NB4 (cell line): ENCODE measurements around the gene NFE2L3.

Experiments
- CTCF ChIP-seq: IDR thresholded peaks from one replicate; pipeline ENCODE4 v1.5.1; 2012; ENCODE audit warnings: low read depth, low read length
- POLR2A ChIP-seq: IDR thresholded peaks from 2 replicates; pipeline ENCODE4 v1.6.1; 2011; ENCODE audit warnings: mild to moderate bottlenecking; ENCODE audit not compliant: insufficient read length; ENCODE audit errors: extremely low read depth

GRCh38 chr7:26105236-26105635, 46.8 kb upstream of the NFE2L3 start:
- no peak for TF ChIP-seq CTCF
- no peak for TF ChIP-seq POLR2A
